ENCODE data around the gene PSMD1.

The PSMD1 gene

DNA sequence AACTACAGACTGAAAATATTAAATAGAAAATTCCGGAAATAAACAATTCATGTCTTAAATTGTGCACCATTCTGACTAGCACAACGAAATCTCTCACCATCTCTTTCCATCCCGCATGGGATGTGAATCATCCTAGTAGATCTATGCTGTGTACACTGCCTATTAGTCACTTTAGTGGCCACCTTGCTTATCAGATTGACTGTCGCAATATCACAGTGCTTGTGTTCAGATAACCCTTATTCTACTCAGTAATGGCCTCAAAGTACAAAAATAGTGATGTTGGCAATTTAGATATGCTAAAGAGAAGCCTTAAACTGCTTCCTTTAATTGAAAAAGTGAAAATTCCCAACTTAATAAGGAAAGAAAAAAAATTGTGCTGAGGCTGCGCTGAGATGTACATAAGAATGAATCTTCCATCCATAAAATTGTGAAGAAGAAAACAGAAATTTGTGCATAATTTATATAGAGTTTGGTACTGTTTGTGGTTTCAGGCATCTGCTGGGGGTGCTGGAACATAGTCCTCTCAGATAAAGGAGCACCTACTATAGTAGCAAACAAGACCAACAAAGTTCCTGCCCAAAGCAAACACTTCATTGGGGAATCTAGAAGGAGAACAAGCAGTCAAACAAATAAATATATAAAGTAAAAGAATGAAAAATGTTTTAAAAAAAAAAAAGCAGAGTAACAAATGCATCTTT is 12.0 kb downstream of the PSMD1 start:
- ChIA-PET POLR2A (no interaction called here), CTCF (interaction anchor here (1.0 to 2.7 kb wide), 3 partner anchors 10 to 16 kb away, joined by 5 to 18 read pairs (median 6); no protein-coding TSS in a partner anchor)
- no peak overlapping the region for H3K4me3 ChIP-seq (ENCODE audit: low read depth, low read length)
- TF ChIP-seq CTCF (IDR thresholded peaks at IDR 0.05; ENCODE audit: insufficient read depth, low read length, missing control alignments), result no peak
- DNase-seq (ENCODE audit: low read depth, low spot score), result no peak

- ChIA-PET CTCF (interaction anchor here (0.8 to 2.7 kb wide), 5 partner anchors 9 to 173 kb away, joined by 3 to 18 read pairs (median 5); no protein-coding TSS in a partner anchor), POLR2A (no interaction called here)
- no peak for DNase-seq (ENCODE audit: low read depth, low spot score)
- TF ChIP-seq CTCF (IDR thresholded peaks at IDR 0.05; ENCODE audit: insufficient read depth, low read length, missing control alignments), result no peak
- H3K4me3 ChIP-seq (ENCODE audit: low read depth, low read length), result no peak overlapping the region
Measured at GRCh38 chr2:231069379-231070054, 12.8 kb downstream of the PSMD1 start.

DNA sequence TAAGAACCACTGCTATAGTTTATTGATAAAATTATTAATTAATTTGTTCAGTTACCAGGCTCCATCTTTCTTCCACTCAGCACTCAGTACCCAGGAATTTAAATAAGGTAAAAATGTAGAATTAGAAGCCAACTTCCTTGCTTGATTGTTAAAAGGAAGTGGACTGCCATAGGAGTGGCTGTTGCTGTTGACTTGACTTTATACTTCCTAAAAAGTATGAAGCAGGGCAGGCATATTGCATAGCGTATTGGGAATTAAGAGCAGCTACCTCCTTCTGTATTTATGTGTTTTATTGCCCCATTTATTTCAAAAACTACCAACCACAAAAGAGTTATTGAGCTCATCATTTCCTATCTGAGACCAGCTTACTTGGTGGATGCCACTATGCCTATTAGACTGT is 27.9 kb downstream of the PSMD1 start:
- no peak for TF ChIP-seq CTCF (IDR thresholded peaks at IDR 0.05; ENCODE audit: insufficient read depth, low read length, missing control alignments)
- no peak for DNase-seq (ENCODE audit: low read depth, low spot score)
- CTCF ChIA-PET, result interaction anchor here (1.3 to 1.4 kb wide), 2 partner anchors 32 to 143 kb away, joined by 3 to 4 read pairs; no protein-coding TSS in a partner anchor
- POLR2A ChIA-PET, result no interaction called here
- H3K4me3 ChIP-seq (ENCODE audit: low read depth, low read length), result no peak overlapping the region

DNA sequence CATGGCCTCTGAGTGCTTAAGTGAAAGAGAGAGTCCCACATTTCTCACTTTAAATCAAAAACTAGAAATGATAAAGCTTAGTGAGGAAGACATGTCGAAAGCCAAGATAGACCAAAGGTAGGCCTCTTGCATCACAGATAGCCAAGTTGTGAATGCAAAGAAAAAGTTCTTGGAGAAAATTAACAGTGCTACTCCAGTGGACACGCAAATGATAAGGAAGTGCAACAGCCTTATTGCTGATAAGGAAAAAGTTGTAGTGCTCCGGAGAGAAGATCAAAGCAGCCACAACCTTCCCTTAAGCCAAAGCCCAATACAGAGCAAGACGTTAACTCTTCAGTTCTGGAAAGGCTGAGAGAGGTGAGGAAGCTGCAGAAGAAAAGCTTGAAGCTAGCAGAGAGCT is 32.1 kb downstream of the PSMD1 start:
- ChIA-PET CTCF (interaction anchor here (1.1 to 1.2 kb wide), 2 partner anchors 32 to 139 kb away, joined by 3 read pairs; partner anchors contain the start of gene PSMD1), POLR2A (no interaction called here)
- DNase-seq (ENCODE audit: low read depth, low spot score), result no peak
- no peak for TF ChIP-seq CTCF (IDR thresholded peaks at IDR 0.05; ENCODE audit: insufficient read depth, low read length, missing control alignments)
- no peak overlapping the region for H3K4me3 ChIP-seq (ENCODE audit: low read depth, low read length)

DNA sequence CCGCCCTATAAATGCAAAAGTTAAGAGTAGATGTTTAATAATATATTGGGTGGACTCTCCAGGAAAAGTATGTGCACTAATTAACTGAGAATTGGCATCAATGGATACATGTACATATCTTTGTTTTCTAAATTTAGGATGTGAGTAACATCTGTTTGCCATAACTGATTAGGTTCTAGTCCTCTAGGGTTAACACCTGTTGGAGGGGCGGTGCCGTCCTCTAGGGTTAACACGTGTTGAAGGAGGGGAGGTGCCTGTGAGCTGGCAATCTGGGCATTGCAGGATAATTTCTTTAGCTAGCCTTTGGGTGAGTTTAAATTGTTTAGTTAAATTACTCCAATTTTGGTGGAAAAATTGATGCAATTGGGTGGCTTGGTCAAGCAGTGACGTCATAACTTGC is 37.3 kb downstream of the PSMD1 start:
- H3K4me3 ChIP-seq (ENCODE audit: low read depth, low read length), result no peak overlapping the region
- ChIA-PET POLR2A (no interaction called here), CTCF (interaction anchor here (1.2 to 1.9 kb wide), 2 partner anchors 10 to 41 kb away, joined by 3 to 14 read pairs; no protein-coding TSS in a partner anchor)
- DNase-seq (ENCODE audit: low read depth, low spot score), result no peak
- no peak for TF ChIP-seq CTCF (IDR thresholded peaks at IDR 0.05; ENCODE audit: insufficient read depth, low read length, missing control alignments)

- no peak for TF ChIP-seq CTCF (IDR thresholded peaks at IDR 0.05; ENCODE audit: insufficient read depth, low read length, missing control alignments)
- DNase-seq (ENCODE audit: low read depth, low spot score), result no peak
- ChIA-PET POLR2A (interaction anchor here (0.7 kb wide), 1 partner anchor 28 kb away, joined by 5 read pairs; no protein-coding TSS in a partner anchor), CTCF (interaction anchor here (1.2 to 13.9 kb wide), 3 partner anchors 9 to 101 kb away, joined by 3 to 336 read pairs (median 14); partner anchors contain the start of gene ARMC9)
- no peak overlapping the region for H3K4me3 ChIP-seq (ENCODE audit: low read depth, low read length)
Measured at GRCh38 chr2:231094736-231095346, 38.2 kb downstream of the PSMD1 start.

Measured in AG04449 (cell line).